ENCODE results near the gene FKBP3. TPM values are rescaled to one million over a fixed set of nuclear protein-coding genes. Genes with fewer than 3 reads are reported as not detected.

FKBP3 gene
- total and polyA plus RNA-seq, 2 donors (not counting 3 experiments of a cell fraction or from before 2014, with no cell fraction given) = 23.2 to 92.9 TPM

DNA sequence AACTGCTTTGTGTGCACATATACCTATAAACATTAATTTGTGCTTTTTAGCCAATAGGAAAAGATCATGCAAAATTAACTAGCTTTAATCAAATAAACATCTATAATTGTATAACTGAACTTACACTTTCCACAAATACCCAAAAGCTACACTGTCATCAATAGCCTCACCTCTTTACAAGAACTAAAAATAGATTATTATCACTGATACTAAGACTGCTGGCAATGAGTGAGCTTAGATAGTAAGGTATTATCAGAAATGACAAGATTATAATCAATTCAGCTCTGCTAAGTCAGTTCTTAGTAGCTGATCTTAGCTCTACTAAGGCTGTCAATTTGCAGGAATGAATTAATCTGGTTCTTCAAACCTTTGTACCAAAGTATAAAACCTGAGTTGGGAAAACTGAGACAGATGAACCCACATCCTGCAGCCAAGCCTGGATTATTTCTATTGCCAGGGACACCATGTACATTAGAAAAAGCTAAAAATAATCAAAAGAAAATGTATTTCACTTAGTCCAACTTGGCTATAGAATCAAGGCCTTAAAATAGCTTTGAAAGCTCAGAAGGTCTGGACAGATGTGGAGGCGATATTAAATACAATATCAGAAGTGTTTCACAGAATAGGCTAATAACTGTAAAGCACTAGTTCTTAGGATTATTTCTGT lies 5.2 kb downstream of the FKBP3 start:
- Histone ChIP-seq H3K36me3 (ENCODE audit: control insufficient read depth in 2 of 2, extremely low read depth in 1 of 2, insufficient read depth in 2 of 2, low read length in 2 of 2) (peaks cover 0 to 4% of the 10 kb centered on the region in 2 experiments), H3K9me1 (replicated peaks; ENCODE audit: control insufficient read depth, extremely low read depth, insufficient read depth, low read length) (no peaks in the 10 kb centered on the region), H3K9ac (replicated peaks; ENCODE audit: extremely low read depth, insufficient read depth, low read length) (no peak overlapping the region), H3K4me1 (ENCODE audit: control insufficient read depth, extremely low read depth, insufficient read depth, low read length) (peaks cover 3% of the 10 kb centered on the region), H3K4me2 (ENCODE audit: insufficient read depth, low read length) (no peak overlapping the region), H3K27ac (ENCODE audit: insufficient read depth, low read depth, low read length) (no peak overlapping the region), H3K27me3 (ENCODE audit: control insufficient read depth in 2 of 2, insufficient read depth in 2 of 2, low read length in 2 of 2) (no peaks in the 10 kb centered on the region), H3K4me3 (replicated peaks in 1 of 3; ENCODE audit: insufficient read depth in 1 of 3, low read depth in 1 of 3, low read length in 3 of 3) (no peak overlapping the region), H3K79me2 (ENCODE audit: control insufficient read depth, insufficient read depth, low read length) (peaks cover 38% of the 10 kb centered on the region), H3K9me3 (replicated peaks; ENCODE audit: control insufficient read depth, insufficient read depth, low read length) (no peaks in the 10 kb centered on the region), H4K20me1 (replicated peaks; ENCODE audit: control insufficient read depth, extremely low read depth, insufficient read depth, low read length) (peaks cover 5% of the 10 kb centered on the region), H2AFZ (ENCODE audit: low read depth, low read length) (no peak overlapping the region)
- dilution Hi-C loops (cut with MboI; ENCODE audit: extremely low pct_ligation_motif_present, low sequenced_read_pairs) = no loop called here
- TF ChIP-seq MYC (IDR thresholded peaks at IDR 0.05; ENCODE audit: low read depth, low read length) (no peak), FOS (IDR thresholded peaks at IDR 0.05; ENCODE audit: borderline replicate concordance, insufficient read depth, low read length) (no peak), JUN (IDR thresholded peaks at IDR 0.05; ENCODE audit: borderline replicate concordance, insufficient read depth, insufficient read length, low read depth) (no peak), POLR2A (IDR thresholded peaks at IDR 0.05; ENCODE audit: low read depth, low read length) (no peak), GATA2 (IDR thresholded peaks at IDR 0.05; ENCODE audit: insufficient read depth, insufficient read length, low read depth, low read length) (no peak)
- TF ChIP-seq, protein P1, sequence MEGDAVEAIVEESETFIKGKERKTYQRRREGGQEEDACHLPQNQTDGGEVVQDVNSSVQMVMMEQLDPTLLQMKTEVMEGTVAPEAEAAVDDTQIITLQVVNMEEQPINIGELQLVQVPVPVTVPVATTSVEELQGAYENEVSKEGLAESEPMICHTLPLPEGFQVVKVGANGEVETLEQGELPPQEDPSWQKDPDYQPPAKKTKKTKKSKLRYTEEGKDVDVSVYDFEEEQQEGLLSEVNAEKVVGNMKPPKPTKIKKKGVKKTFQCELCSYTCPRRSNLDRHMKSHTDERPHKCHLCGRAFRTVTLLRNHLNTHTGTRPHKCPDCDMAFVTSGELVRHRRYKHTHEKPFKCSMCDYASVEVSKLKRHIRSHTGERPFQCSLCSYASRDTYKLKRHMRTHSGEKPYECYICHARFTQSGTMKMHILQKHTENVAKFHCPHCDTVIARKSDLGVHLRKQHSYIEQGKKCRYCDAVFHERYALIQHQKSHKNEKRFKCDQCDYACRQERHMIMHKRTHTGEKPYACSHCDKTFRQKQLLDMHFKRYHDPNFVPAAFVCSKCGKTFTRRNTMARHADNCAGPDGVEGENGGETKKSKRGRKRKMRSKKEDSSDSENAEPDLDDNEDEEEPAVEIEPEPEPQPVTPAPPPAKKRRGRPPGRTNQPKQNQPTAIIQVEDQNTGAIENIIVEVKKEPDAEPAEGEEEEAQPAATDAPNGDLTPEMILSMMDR (IDR thresholded peaks at IDR 0.05; ENCODE audit: extremely low read depth in 1 of 2, insufficient read depth in 1 of 2, low read depth in 1 of 2, low read length in 2 of 2) = no peak
- ChIA-PET POLR2A (interaction anchor here (0.6 kb wide), 1 partner anchor 51 kb away, joined by 3 read pairs; no protein-coding TSS in a partner anchor), CTCF (interaction anchor here (0.7 to 4.3 kb wide), 6 partner anchors 10 to 139 kb away, joined by 3 to 15 read pairs (median 3); no protein-coding TSS in a partner anchor)
- intact Hi-C loops (cut with micrococcal nuclease) = no loop called here
- DNase-seq (ENCODE audit: low read depth, low spot score) (no peak), FAIRE-seq (no peak)
- BruUV-seq (replicated peaks) = no TSS peak

Measured in endothelial cell of umbilical vein (primary cell).